Measurements from ENCODE around the gene PPP1R3D. TPM values are rescaled to one million over a fixed set of nuclear protein-coding genes. Genes with fewer than 3 reads are reported as not detected.

The PPP1R3D gene
- total and polyA plus RNA-seq, 12 donors, result 4.0 to 14.3 (median 9.6) TPM

- ATAC-seq (no peak), DNase-seq (peak in 1 of 2 donors; percentile 7)
- peak overlapping the region; percentile 8 to 100 (median 96) for H3K27ac ChIP-seq
- H3K9me3 ChIP-seq, result no peaks in the 10 kb centered on the region
- intact Hi-C loops (cut with DNase I), result loop anchor here in 1 of 10 donors (10.0 kb wide), 1 partner anchor 153 kb away; no protein-coding TSS in a partner anchor
- 39 to 51% methylated on average over 4 of the region's 4 CpGs for WGBS, 2 donors
- peak overlapping the region in 8 of 10 donors; percentile 1 to 86 (median 78) for H3K4me3 ChIP-seq
- TF ChIP-seq CTCF (IDR thresholded peaks at IDR 0.05), result no peak
- no peaks in the 10 kb centered on the region for H3K27me3 ChIP-seq
- peaks cover 9 to 73% (median 63%) of the 10 kb centered on the region in 9 donors for H3K4me1 ChIP-seq
- H3K36me3 ChIP-seq, result peaks cover 0 to 18% (median 5%) of the 10 kb centered on the region in 9 donors
These were observed 1.9 kb downstream of the PPP1R3D start for GRCh38 chr20:59938221-59938620.

- H3K27ac ChIP-seq, result peak overlapping the region in 7 of 10 donors; percentile 72 to 100 (median 96)
- intact Hi-C loops (cut with DNase I), result loop anchor here in 1 of 10 donors (10.0 kb wide), 1 partner anchor 152 kb away; no protein-coding TSS in a partner anchor
- TF ChIP-seq CTCF (IDR thresholded peaks at IDR 0.05), result no peak
- peak overlapping the region in 5 of 10 donors; percentile 9 to 86 (median 77) for H3K4me3 ChIP-seq
- no peak for DNase-seq
- peaks cover 7 to 68% (median 56%) of the 10 kb centered on the region in 9 donors for H3K4me1 ChIP-seq
- WGBS, 2 donors, result 53 to 55% methylated on average over 3 of the region's 3 CpGs
- H3K27me3 ChIP-seq, result no peaks in the 10 kb centered on the region
- no peaks in the 10 kb centered on the region for H3K9me3 ChIP-seq
- no peak for ATAC-seq
- peaks cover 0 to 7% (median 0%) of the 10 kb centered on the region in 9 donors for H3K36me3 ChIP-seq
These were observed 3.0 kb downstream of the PPP1R3D start for GRCh38 chr20:59937150-59937549.

- peaks cover 0 to 6% (median 0%) of the 10 kb centered on the region in 9 donors for H3K36me3 ChIP-seq
- intact Hi-C loops (cut with DNase I), result loop anchor here in 1 of 10 donors (10.0 kb wide), 1 partner anchor 152 kb away; no protein-coding TSS in a partner anchor
- peaks cover 3 to 60% (median 48%) of the 10 kb centered on the region in 9 donors for H3K4me1 ChIP-seq
- WGBS, 2 donors, result 33 to 47% methylated on average over 4 of the region's 4 CpGs
- DNase-seq (no peak), ATAC-seq (no peak)
- no peaks in the 10 kb centered on the region for H3K9me3 ChIP-seq
- TF ChIP-seq CTCF (IDR thresholded peaks at IDR 0.05), result no peak
- H3K27ac ChIP-seq, result peak overlapping the region in 6 of 10 donors; percentile 72 to 99 (median 96)
- peak overlapping the region in 4 of 10 donors; percentile 74 to 86 (median 80) for H3K4me3 ChIP-seq
- no peaks in the 10 kb centered on the region for H3K27me3 ChIP-seq
These were observed 3.7 kb downstream of the PPP1R3D start for GRCh38 chr20:59936409-59936808.

GRCh38 chr20:59935457-59936185, 4.5 kb downstream of the PPP1R3D start:
- ATAC-seq (no peak), DNase-seq (no peak)
- Histone ChIP-seq H3K4me1 (peaks cover 3 to 54% (median 43%) of the 10 kb centered on the region in 9 donors), H3K27ac (peak overlapping the region in 4 of 10 donors; percentile 72 to 99 (median 96)), H3K4me3 (peak overlapping the region in 1 of 10 donors; percentile 2), H3K9me3 (no peaks in the 10 kb centered on the region), H3K27me3 (no peaks in the 10 kb centered on the region), H3K36me3 (peaks cover 0 to 6% (median 0%) of the 10 kb centered on the region in 9 donors)
- no peak for TF ChIP-seq CTCF (IDR thresholded peaks at IDR 0.05)
- intact Hi-C loops (cut with DNase I), result loop anchor here in 1 of 10 donors (10.0 kb wide), 1 partner anchor 151 kb away; no protein-coding TSS in a partner anchor
- 86 to 88% methylated on average over 8 of the region's 8 CpGs for WGBS, 2 donors

Measured in heart right ventricle (tissue), 16 donors.